ENCODE measurements around the gene CRYBA1. TPM values are rescaled to one million over a fixed set of nuclear protein-coding genes. Genes with fewer than 3 reads are reported as not detected.

CRYBA1 gene
- total RNA-seq, 1 experiment from 2014 or later = not detected

DNA sequence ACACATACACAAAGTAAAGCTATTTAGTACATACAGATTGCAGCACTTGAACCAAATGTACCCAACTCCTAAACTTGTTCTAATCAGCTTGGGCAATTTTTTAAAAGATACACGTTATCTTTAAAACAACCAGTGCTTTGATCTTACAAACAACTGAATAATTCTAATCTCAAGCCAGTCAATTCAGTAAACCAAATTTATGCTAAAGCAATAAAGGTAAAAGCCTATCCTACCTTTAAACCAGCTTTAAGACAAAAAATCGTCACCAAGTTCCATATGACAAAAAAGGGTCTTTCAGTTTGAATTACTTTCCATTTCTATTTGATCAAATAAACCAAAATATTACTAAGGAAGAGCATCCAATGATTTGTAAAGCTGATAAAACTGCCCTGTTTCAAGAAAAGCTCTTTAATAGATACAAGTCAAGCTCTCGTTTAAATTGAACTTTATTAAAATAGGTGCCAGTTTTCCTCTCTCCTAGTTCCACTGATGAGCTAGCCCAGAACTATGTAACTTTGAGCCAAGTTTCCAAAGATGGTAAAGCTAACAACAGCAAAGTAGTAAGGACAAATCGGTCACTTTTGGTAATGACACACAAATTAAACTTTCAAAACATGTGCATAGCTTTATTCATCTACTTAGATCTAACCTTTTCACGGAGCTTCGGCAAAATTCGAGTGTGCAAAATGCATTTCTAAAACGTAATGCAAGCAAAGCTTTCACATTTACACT, 10.2 kb downstream of the CRYBA1 start:
- RAD21 ChIA-PET (ENCODE audit: low non-redundant PET in 1 of 2, low total read pairs in 2 of 2, uncharacterized antibody in 2 of 2, unreplicated experiment in 2 of 2) = no interaction called here
- no peak overlapping the region for H3K4me3 ChIP-seq (replicated peaks in 1 of 2; ENCODE audit: low read depth in 1 of 2, low read length in 2 of 2)
- DNase-seq (ENCODE audit: low read depth, low spot score) = no peak
- H3K4me1 ChIP-seq (ENCODE audit: control insufficient read depth in 1 of 2, insufficient read depth in 2 of 2, low read length in 2 of 2) = no peaks in the 10 kb centered on the region
- no peaks in the 10 kb centered on the region for H3K27me3 ChIP-seq (ENCODE audit: insufficient read depth, low read length)
- H3K9me3 ChIP-seq (ENCODE audit: control insufficient read depth in 1 of 2, insufficient read depth in 1 of 2, low read depth in 1 of 2, low read length in 2 of 2) = no peaks in the 10 kb centered on the region
- H2AFZ ChIP-seq (ENCODE audit: low read depth, low read length, poor library complexity, severe bottlenecking) = no peak overlapping the region
- peaks cover 28 to 34% of the 10 kb centered on the region in 2 experiments; a peak in 3 of 4 replicates for H3K36me3 ChIP-seq (ENCODE audit: control insufficient read depth in 1 of 2, insufficient read depth in 2 of 2, low read length in 2 of 2)
- H3K9ac ChIP-seq (ENCODE audit: low read length) = no peak overlapping the region
- peaks cover 70% of the 10 kb centered on the region; the same call in 1 of the 2 replicates for H4K20me1 ChIP-seq (ENCODE audit: insufficient read depth)
- H3K4me2 ChIP-seq (ENCODE audit: low read length) = no peak overlapping the region
- BruUV-seq (replicated peaks) = no TSS peak
- intact Hi-C loops (cut with micrococcal nuclease) = no loop called here
- no peak overlapping the region for H3K27ac ChIP-seq (ENCODE audit: low read depth, low read length)
- peaks cover 99% of the 10 kb centered on the region for H3K79me2 ChIP-seq (ENCODE audit: insufficient read depth, low read length)
- CTCF ChIA-PET = interaction anchor here (1.1 to 2.7 kb wide), 4 partner anchors 34 to 133 kb away, joined by 3 to 8 read pairs (median 4); no protein-coding TSS in a partner anchor
- POLR2A ChIA-PET = interaction anchor here (1.3 to 2.2 kb wide), 2 partner anchors 37 to 78 kb away, joined by 5 read pairs; partner anchors contain the start of gene NUFIP2
- TF ChIP-seq SP1 (IDR thresholded peaks at IDR 0.05; ENCODE audit: low read depth) = no peak
- TF ChIP-seq, protein P1, sequence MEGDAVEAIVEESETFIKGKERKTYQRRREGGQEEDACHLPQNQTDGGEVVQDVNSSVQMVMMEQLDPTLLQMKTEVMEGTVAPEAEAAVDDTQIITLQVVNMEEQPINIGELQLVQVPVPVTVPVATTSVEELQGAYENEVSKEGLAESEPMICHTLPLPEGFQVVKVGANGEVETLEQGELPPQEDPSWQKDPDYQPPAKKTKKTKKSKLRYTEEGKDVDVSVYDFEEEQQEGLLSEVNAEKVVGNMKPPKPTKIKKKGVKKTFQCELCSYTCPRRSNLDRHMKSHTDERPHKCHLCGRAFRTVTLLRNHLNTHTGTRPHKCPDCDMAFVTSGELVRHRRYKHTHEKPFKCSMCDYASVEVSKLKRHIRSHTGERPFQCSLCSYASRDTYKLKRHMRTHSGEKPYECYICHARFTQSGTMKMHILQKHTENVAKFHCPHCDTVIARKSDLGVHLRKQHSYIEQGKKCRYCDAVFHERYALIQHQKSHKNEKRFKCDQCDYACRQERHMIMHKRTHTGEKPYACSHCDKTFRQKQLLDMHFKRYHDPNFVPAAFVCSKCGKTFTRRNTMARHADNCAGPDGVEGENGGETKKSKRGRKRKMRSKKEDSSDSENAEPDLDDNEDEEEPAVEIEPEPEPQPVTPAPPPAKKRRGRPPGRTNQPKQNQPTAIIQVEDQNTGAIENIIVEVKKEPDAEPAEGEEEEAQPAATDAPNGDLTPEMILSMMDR (IDR thresholded peaks at IDR 0.05 in 2 of 3, conservative IDR thresholded peaks at IDR 0.05 in 1 of 3; ENCODE audit: borderline replicate concordance in 1 of 3, insufficient read depth in 1 of 3, low read depth in 2 of 3, low read length in 2 of 3) = no peak
- no peak for TF ChIP-seq SRF (IDR thresholded peaks at IDR 0.05; ENCODE audit: low read depth)
- no peak for TF ChIP-seq ZFX (IDR thresholded peaks at IDR 0.05)
- TF ChIP-seq EGR1 (IDR thresholded peaks at IDR 0.05; ENCODE audit: low read depth) = no peak
- TF ChIP-seq, protein P2, sequence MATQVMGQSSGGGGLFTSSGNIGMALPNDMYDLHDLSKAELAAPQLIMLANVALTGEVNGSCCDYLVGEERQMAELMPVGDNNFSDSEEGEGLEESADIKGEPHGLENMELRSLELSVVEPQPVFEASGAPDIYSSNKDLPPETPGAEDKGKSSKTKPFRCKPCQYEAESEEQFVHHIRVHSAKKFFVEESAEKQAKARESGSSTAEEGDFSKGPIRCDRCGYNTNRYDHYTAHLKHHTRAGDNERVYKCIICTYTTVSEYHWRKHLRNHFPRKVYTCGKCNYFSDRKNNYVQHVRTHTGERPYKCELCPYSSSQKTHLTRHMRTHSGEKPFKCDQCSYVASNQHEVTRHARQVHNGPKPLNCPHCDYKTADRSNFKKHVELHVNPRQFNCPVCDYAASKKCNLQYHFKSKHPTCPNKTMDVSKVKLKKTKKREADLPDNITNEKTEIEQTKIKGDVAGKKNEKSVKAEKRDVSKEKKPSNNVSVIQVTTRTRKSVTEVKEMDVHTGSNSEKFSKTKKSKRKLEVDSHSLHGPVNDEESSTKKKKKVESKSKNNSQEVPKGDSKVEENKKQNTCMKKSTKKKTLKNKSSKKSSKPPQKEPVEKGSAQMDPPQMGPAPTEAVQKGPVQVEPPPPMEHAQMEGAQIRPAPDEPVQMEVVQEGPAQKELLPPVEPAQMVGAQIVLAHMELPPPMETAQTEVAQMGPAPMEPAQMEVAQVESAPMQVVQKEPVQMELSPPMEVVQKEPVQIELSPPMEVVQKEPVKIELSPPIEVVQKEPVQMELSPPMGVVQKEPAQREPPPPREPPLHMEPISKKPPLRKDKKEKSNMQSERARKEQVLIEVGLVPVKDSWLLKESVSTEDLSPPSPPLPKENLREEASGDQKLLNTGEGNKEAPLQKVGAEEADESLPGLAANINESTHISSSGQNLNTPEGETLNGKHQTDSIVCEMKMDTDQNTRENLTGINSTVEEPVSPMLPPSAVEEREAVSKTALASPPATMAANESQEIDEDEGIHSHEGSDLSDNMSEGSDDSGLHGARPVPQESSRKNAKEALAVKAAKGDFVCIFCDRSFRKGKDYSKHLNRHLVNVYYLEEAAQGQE (IDR thresholded peaks at IDR 0.05; ENCODE audit: low read depth) = no peak
- no peak for TF ChIP-seq ZNF274 (IDR thresholded peaks at IDR 0.05; ENCODE audit: low read depth, low read length)
- no peak for TF ChIP-seq ELF1 (IDR thresholded peaks at IDR 0.05; ENCODE audit: borderline replicate concordance, low read depth)
- no peak for TF ChIP-seq YY1 (IDR thresholded peaks at IDR 0.05; ENCODE audit: extremely low read depth, insufficient replicate concordance, low read depth, low read length)
- TF ChIP-seq POLR2A (IDR thresholded peaks at IDR 0.05; ENCODE audit: borderline replicate concordance, extremely low read depth, insufficient read depth, insufficient read length) = no peak
- TF ChIP-seq POLR2AphosphoS5 (IDR thresholded peaks at IDR 0.05; ENCODE audit: low read depth, low read length) = no peak
- no peak for TF ChIP-seq JUND (IDR thresholded peaks at IDR 0.05)
- no peak for TF ChIP-seq EZH2 (IDR thresholded peaks at IDR 0.05)
- TF ChIP-seq CBX3 (IDR thresholded peaks at IDR 0.05; ENCODE audit: low read depth) = no peak
- no peak for TF ChIP-seq FOSL1 (IDR thresholded peaks at IDR 0.05; ENCODE audit: low read depth)
- no peak for TF ChIP-seq EZH2phosphoT487 (IDR thresholded peaks at IDR 0.05; ENCODE audit: borderline replicate concordance)
- TF ChIP-seq TCF7L2 (IDR thresholded peaks at IDR 0.05; ENCODE audit: borderline replicate concordance, extremely low read depth, insufficient read depth, insufficient read length) = no peak
- TF ChIP-seq, protein P3, sequence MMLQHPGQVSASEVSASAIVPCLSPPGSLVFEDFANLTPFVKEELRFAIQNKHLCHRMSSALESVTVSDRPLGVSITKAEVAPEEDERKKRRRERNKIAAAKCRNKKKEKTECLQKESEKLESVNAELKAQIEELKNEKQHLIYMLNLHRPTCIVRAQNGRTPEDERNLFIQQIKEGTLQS (IDR thresholded peaks at IDR 0.05) = no peak
- TF ChIP-seq, protein P4, sequence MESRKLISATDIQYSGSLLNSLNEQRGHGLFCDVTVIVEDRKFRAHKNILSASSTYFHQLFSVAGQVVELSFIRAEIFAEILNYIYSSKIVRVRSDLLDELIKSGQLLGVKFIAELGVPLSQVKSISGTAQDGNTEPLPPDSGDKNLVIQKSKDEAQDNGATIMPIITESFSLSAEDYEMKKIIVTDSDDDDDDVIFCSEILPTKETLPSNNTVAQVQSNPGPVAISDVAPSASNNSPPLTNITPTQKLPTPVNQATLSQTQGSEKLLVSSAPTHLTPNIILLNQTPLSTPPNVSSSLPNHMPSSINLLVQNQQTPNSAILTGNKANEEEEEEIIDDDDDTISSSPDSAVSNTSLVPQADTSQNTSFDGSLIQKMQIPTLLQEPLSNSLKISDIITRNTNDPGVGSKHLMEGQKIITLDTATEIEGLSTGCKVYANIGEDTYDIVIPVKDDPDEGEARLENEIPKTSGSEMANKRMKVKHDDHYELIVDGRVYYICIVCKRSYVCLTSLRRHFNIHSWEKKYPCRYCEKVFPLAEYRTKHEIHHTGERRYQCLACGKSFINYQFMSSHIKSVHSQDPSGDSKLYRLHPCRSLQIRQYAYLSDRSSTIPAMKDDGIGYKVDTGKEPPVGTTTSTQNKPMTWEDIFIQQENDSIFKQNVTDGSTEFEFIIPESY (IDR thresholded peaks at IDR 0.05; ENCODE audit: extremely low read depth, insufficient replicate concordance, low read length) = no peak
- ATAC-seq = no peak
- H3K9me2 ChIP-seq (ENCODE audit: insufficient read depth) = no peaks in the 10 kb centered on the region
